Kidney epithelial cell (primary cell): ENCODE data around the gene SH2D1B. TPM values are rescaled to one million over a fixed set of nuclear protein-coding genes. Genes with fewer than 3 reads are reported as not detected.

ENCODE experiments used
- DNase-seq: peaks from one replicate; pipeline ENCODE4 v3.0.0-alpha.2; 2010; ENCODE audit warnings: low read depth
- H3K27me3 ChIP-seq: 2 replicates; pipeline ENCODE4 v1.6.0; 2011; ENCODE audit warnings: low read length; ENCODE audit not compliant: control insufficient read depth, insufficient read depth
- H3K36me3 ChIP-seq: 2 replicates; pipeline ENCODE4 v1.5.1; 2011; ENCODE audit warnings: low read length; ENCODE audit not compliant: control insufficient read depth, insufficient read depth
- H3K4me3 ChIP-seq: 2 replicates; pipeline ENCODE4 v1.5.1; 2011; ENCODE audit warnings: low read depth, mild to moderate bottlenecking, control low read depth, low read length
- total RNA-seq: library from RNA; depleted of rRNA; stranded (reverse); fragments of >200 nt; gene quantifications from 2 replicates; pipeline ENCODE4 v1.2.3, GENCODE V29; 2015
- TF ChIP-seq, protein P1 (sequence below): IDR thresholded peaks from 2 replicates; pipeline ENCODE4 v1.5.1; 2011; ENCODE audit warnings: mild to moderate bottlenecking, moderate library complexity, low read length, control low read depth, inconsistent platforms; ENCODE audit not compliant: insufficient read depth, poor library complexity, severe bottlenecking

SH2D1B gene
- total RNA-seq, 1 donor from 2014 or later = not detected

DNA sequence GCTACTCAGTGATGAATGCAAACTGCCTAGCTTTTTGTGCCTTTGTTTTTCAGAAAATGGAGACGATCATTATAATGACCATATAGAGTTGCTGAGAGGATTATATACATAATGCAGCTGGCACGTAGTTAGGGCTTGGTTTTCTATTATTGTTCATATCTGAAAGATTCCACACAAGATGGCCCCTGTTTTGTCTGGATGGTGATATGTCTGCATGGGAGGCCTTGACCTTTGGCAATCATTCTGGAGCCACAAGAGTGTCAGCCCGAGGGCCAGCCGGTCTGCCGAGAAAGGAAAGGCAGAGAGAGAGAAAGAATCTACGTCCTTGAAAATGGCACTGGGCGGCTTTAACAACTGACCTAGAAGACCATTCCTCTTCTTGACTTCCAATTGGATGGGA lies 5.7 kb upstream of the SH2D1B start:
- no peak for DNase-seq
- Histone ChIP-seq H3K27me3 (no peaks in the 10 kb centered on the region), H3K36me3 (no peaks in the 10 kb centered on the region), H3K4me3 (no peak overlapping the region)
- TF ChIP-seq, protein P1, sequence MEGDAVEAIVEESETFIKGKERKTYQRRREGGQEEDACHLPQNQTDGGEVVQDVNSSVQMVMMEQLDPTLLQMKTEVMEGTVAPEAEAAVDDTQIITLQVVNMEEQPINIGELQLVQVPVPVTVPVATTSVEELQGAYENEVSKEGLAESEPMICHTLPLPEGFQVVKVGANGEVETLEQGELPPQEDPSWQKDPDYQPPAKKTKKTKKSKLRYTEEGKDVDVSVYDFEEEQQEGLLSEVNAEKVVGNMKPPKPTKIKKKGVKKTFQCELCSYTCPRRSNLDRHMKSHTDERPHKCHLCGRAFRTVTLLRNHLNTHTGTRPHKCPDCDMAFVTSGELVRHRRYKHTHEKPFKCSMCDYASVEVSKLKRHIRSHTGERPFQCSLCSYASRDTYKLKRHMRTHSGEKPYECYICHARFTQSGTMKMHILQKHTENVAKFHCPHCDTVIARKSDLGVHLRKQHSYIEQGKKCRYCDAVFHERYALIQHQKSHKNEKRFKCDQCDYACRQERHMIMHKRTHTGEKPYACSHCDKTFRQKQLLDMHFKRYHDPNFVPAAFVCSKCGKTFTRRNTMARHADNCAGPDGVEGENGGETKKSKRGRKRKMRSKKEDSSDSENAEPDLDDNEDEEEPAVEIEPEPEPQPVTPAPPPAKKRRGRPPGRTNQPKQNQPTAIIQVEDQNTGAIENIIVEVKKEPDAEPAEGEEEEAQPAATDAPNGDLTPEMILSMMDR = no peak

DNA sequence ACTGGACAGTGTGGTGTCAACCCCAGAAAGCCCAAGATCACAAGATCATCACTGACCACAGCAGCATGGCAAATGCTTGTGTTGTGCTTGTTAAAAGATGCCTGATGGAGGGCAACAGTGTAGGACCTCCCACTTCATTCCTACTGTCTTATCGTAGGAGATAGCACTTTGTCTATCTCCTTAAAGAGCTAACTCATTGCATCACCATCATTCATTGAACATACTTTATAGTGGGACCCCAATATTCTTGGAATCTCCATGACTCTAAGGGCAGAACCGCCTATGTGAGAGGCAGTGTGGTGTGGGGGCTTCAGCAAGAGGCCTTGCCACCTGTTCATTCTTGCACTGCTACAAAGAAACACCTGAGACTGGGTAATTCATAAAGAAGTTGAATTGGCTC lies 5.0 kb upstream of the SH2D1B start:
- Histone ChIP-seq H3K36me3 (no peaks in the 10 kb centered on the region), H3K4me3 (no peak overlapping the region), H3K27me3 (no peaks in the 10 kb centered on the region)
- TF ChIP-seq, protein P1 = no peak
- DNase-seq = no peak

DNA sequence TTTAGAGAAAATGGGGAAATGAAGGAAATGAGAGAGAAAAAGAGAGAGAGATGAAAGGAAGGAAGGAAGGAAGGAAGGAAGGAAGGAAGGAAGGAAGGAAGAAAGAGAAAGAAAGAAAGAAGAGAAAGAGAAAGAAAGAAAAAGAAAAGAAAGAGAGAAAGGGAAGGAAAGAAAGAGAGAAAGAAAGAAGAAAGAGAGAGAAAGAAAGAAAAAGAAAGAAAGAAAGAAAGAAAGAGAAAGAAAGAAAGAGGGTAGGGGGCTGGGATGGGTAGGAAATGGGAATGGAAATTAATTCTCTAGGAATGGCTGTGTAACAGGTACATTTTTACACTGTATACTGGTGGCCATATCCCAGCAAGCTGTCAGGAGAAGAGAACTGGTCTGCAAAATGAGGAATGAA lies 4.3 kb upstream of the SH2D1B start:
- DNase-seq = no peak
- Histone ChIP-seq H3K36me3 (no peaks in the 10 kb centered on the region), H3K4me3 (no peak overlapping the region), H3K27me3 (no peaks in the 10 kb centered on the region)
- TF ChIP-seq, protein P1 = no peak

DNA sequence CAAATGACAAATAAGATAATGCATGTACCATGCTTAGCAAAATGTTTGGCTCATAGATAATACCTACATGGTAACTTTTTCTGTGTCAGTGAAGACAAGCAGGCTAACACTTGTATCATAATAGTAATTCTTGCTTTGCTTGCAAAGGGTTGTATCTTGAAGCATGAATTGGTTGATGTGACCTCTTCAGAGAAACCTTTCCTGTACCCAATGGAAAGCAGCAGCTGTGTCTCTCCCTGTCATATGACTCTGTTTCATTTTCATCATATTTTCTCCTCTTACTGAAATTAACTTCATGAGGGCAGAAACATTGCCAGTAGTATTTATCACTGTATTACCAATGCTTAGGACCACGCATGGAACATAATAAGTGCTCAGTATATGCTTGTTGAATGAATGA lies 4.4 kb downstream of the SH2D1B start:
- DNase-seq = no peak
- no peaks in the 10 kb centered on the region for H3K36me3 ChIP-seq
- no peak overlapping the region for H3K4me3 ChIP-seq
- TF ChIP-seq, protein P1 = no peak
- H3K27me3 ChIP-seq = no peaks in the 10 kb centered on the region

DNA sequence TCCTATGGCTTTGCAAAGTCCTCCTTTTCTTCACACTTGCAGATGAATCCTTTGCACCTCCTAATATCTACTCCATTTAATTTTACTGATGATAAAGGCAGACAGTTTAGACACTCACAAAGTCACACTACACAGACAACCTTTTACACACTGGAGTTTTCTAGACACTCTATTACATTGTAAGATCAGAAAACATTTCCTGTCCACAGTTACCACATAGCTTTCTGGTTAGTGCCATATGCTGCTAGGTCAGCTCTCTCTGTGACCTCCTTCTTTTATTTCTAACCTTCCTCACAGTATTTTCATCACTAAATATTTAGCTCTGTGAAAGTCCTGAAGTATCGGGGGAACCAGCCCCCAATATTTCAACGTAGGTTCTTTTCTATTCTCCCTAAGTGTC lies 5.1 kb downstream of the SH2D1B start:
- Histone ChIP-seq H3K27me3 (no peaks in the 10 kb centered on the region), H3K4me3 (no peak overlapping the region), H3K36me3 (no peaks in the 10 kb centered on the region)
- TF ChIP-seq, protein P1 = no peak
- no peak for DNase-seq

DNA sequence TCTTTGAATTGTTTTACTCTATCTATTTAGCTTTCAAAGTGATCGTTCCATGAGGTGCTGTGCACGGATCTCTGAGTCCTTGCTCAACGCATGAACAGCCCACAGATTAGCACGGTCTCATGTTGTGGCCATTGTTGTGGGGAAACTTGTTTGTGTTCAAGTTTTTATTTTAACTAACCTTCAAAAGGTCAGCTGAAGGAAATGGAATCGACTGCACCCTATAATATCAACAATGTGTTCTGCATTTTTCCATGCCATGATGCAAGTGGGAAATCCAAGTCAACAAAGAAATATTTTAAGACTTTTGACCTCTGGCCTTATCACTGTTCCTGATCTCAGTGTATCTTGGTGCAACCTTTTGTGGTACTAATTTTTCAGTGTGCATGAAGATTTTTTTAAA lies 6.1 kb downstream of the SH2D1B start:
- Histone ChIP-seq H3K36me3 (no peaks in the 10 kb centered on the region), H3K4me3 (no peak overlapping the region), H3K27me3 (no peaks in the 10 kb centered on the region)
- DNase-seq = no peak
- TF ChIP-seq, protein P1 = no peak
